GM19043 (cell line): Measurements from ENCODE around the gene TMEM97.

Experiments
- ATAC-seq: cut with Tn5 transposase; IDR thresholded peaks from one replicate; pipeline ENCODE4 v1.9.1; 2021; ENCODE audit warnings: low read depth; ENCODE audit not compliant: unreplicated experiment

Gene TMEM97

DNA sequence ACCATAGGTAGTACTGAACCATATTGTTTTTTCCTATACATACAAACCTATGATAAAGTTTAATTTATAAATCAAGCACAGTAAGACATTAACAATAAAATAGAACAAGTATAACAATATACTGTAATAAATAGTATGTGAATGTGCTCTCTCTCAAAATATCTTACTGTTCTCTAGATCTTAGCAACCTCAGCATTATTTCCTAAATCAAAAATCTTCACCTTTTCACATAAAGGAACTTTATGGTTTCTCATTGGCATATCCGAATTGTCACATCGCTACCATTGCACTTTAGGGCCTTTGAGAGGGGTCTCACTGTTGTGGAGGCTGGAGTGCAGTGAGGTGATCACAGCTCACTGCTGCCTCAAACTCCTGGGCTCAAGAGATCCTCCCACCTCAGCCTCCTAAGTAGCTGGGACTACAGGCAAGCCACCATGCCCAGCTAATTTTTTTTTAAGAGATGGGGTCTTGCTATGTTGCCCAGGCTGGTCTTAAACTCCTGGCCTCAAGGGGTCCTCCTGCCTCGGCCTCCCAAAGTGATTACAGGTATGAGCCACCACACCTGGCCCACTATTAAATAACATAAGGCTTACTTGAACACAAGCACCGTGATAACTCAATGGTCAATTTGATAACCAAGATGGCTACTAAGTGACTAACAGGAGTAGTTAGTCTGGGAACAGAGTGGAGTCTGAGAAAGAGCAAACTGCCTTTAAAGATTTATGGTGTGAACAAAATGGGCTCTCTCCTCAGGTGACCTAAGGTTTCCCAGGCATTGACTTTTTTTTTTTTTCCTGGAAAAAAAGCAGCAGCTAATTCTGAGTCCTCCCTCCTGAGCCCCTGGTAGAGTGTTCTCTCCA is 2.9 kb upstream of the TMEM97 start:
- ATAC-seq = no peak

DNA sequence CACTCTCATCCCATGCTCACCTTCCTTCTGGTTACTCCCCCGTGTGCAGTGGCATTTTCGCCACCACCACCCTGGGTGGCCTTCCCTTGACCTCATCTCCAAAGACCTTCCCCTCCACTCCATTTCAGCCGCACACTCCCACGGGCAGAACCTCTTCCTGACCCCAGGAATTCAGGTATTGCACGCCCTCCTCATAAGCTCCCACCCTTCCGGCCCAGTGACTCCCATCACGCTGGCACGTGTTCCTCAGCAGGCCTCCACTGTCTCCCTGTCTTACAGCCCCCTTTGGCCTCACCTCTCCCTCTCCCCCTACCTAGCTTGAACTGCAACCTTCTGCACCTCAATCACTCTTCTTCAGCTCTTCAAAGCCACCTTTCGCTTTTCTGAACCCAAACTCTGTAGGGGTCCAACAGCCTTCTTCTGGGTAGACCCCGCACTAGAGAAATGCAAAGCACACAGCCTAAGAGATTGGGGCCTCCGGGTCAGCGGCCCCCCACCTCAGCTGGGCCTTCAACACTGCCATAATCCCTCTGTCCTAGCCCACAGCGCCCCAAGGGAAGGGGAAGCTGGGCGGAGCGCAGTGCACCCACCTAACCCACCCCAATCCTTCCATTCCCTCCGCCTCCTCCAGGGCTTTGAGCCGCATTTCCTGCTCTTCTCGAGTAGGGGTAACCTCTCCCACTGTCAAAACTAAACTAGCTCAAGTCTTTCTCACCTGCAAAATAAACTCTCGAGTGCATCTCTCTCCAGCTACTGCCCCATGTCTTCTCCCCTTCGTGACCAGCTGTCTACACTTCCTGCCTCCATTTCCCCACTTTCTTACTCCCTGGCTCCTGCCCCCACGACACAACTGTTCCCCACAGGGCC is 1.7 kb upstream of the TMEM97 start:
- no peak for ATAC-seq

- ATAC-seq = peak; percentile 16
These were observed 838 bp upstream of the TMEM97 start for GRCh38 chr17:28317966-28318758.

DNA sequence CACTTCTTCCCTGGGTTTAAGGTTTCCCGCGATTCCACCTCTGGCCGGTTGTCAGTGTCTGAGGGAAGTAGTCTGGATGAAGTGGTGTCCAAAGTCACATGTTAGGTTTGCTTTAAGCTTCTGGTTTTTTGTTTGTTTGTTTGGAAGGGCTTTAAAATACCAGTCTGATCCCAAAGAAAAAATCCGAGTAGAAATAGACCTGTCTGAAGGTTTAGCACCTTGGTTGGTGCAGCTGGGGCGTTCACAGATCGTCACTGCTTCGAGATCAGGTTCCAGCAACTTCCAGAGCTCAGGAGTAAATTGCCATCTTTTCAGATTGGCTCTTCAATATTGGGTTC is 567 bp downstream of the TMEM97 start:
- ATAC-seq = no peak

- ATAC-seq = no peak
These were observed 1.4 kb downstream of the TMEM97 start for GRCh38 chr17:28320215-28321061.

- ATAC-seq = no peak
These were observed 5.3 kb downstream of the TMEM97 start for GRCh38 chr17:28324267-28324745.

- no peak for ATAC-seq
These were observed 5.8 kb downstream of the TMEM97 start for GRCh38 chr17:28324781-28325180.

- no peak for ATAC-seq
These were observed 6.2 kb downstream of the TMEM97 start for GRCh38 chr17:28325211-28325610.

DNA sequence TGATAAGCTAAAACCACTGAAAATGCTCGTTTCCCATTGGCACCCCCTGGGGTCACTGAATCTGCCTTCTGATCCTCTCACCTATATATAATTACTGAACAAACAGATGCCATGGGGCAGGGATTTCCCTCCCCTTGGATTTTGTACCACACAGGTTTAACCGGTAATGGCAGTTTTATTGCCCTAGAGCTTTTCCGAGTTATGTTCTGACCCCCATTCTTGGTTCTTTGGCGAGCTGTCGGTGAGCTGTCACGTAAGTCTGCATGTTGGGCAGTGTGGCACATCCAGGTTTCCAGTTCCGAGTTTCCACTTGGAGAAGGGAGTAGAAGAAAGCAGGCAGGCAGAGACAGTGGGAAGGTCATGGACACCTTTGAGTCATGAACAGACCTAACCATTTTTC is 7.1 kb downstream of the TMEM97 start:
- no peak for ATAC-seq

DNA sequence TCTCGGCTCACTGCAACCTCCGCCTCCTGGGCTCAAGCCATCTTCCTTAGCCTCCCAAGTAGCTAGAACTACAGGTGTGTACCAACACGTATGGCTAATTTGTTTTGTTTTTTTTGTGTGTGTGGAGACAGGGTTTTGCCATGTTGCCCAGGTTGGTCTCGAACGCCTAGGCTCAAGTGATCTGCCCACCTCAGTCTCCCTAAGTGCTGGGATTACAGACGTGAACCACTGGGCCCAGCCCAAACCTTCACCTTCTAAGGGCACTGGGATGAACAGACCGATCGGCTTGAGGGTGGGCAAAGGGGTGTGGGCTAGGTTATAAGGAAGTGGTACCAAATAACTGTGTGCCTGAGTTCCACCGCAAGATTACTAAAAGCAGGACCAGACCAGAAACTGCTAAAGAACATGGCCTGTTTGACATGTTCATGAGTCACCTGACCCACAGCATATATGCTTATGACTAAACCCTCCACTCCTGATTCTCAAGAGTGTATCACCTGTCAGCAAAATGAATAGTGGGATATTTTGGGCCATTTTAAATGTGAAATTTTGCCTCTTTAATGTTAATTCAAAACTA is 8.1 kb downstream of the TMEM97 start:
- no peak for ATAC-seq

DNA sequence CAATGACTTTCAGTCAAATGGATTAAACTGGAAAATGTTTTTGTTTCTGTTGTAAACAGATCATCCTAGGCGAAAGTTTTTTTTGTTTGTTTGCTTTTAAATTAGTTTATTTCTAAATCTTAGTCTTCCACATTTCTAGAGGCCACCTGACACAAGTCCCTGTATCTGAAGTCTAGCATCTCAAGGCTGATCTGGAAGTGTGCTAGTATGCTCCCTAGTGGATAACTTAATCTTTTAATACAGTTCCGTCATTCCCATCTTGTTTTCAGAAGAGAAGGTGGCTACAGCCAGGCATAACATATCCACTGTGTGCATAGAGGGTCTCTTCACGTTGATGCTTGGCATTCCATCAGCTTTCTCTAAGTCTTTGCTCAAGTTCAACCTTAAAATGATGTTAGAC is 8.7 kb downstream of the TMEM97 start:
- ATAC-seq = no peak

GRCh38 chr17:28328325-28328724 is 9.3 kb downstream of the TMEM97 start:
- no peak for ATAC-seq

DNA sequence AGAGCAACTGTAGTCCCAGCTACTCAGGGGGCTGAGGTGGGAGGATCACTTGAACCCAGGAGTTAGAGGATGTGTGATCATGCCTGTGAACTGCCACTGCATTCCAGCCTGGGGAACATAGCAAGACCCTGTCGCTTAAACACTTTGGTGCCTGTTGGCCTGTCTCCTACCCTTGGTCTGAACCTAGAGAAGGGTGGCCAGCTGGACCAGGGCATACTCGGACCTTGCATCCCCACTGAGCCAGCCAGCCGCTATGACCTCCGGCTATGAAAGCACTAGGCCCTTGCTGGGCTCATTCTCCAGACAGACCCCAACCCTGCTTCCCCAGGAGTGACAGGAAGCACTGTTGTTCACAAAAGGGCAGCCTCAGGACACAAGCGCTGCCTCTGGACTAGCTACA is 11.7 kb downstream of the TMEM97 start:
- no peak for ATAC-seq

DNA sequence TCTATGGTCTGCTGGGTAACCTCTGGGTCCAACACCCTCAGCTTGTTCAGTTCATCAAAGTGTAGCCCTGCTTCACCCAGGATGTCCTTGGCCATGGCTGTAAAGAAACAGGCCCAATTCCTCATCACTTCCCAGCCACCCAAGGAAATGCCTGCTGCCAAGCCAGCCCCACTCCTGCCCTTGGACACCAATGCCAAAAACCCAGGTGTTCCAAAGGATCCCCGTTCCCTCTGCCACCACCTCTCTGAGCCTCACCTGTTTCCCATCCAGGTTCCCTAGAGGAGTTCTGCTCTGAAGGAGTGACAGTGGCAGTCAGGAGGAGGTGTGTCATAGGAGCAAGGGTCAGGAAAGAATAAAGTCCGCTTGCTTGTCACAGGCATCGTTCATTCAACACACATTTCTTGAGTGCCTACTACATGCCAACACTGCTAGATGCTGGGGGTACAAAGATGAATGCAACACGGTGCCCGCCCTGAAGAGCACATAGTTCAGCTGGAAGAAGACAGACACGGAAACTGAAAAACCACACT is 13.0 kb downstream of the TMEM97 start:
- ATAC-seq = no peak

DNA sequence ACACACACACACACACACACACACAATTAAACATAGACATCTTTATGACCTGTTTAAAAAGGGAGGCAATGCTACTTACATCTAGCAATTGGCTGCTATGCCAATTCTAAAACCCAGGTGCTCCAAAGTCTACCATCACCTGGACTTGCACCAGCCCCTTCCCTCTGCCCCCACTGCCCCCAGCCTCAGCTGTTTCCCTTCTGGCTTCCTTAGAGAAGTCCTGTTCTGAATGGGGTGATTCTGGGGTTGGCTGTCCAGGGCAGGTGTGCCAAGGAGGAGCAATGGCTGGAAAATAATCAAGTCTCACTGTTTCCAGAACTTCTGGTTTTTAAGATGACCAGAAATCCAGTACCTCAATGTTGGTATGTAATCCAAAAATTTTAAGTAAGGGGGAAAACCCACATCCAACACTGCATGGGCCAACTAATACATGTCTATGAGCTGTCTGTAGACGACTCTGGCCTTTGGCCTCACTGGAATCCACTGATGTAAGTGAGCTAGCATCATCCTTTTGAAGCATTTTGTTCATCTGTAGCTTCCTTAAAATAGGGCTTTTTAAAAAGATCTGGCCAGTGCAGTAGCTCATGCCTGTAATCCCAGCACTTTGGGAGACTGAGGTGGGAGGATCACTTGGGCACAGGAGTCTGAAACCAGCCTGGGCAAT is 14.2 kb downstream of the TMEM97 start:
- ATAC-seq = no peak

- no peak for ATAC-seq
These were observed 15.2 kb downstream of the TMEM97 start for GRCh38 chr17:28334171-28334570.

DNA sequence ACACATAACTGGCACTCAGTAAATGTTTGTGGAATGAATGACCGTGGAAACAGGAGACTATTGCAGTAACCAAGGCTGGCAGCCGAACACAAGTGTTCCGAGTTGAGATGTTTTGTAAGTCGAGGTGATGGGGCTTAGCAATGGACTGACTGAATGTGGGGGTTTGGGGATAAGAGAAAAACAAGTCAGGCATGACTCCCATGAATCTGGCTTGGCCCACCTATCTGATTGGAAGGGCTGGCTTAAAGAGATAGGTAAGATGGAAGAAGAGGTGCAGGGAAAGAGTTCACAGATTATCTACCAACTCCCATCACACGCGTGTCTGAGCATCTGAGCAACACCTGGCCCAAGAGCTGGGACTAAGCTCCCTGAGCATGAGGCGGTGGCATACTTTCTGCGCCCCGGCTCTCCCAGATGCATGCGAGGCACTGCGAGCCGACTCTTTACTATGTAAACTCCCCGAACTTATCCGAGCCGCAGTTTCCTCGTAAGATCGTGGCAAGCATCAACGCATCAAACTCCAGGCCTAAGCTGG is 15.7 kb downstream of the TMEM97 start:
- ATAC-seq = no peak

DNA sequence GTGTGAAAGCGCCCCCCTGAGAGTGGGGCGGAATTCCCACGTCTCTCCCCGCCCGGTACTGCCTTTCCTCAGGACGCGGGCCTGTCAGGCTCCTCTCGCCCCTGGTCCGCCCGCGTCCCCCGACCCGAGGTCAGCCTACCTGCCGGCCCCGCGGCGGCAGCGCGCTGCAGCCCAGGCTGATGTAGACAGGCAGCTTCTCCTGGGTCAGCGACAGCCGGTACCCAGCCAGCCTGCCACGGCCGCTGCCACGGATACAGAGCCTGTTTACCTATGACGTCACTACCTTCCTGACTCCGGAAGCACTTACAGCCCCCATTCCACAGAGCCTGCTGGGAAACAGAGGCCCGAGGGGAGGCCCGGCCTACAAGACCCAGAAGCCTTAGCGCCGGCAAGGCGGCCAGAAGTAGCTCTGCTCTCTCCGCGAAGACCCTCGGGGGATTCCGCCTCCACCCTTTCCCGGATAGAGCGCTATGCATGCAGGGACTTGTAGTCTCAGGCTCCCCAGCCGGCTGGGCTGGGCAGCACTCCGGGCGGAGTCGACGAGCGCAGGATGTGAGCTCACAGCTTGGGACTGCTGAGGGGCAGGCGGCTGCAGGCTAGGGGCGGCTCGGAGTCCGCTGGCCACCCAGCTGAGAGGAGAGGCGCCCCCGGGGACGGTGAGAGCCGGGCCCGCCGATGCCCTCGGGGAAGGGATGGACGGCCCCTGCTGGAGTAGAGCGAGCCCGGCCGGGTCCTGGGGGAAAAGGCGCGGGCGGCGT is 16.4 kb downstream of the TMEM97 start, which contains the start of the genes IFT20 and TNFAIP1:
Gene IFT20 (minus strand): TSS at position 272 of the 758 bp plus-strand sequence. CDS start 3,487 bp downstream, outside the sequence.
Gene TNFAIP1 (plus strand): TSS at position 561 of the 758 bp plus-strand sequence. CDS start 3,761 bp downstream, outside the sequence.
- ATAC-seq = peak; percentile 95
